Esophagus squamous epithelium (tissue), 4 donors: ENCODE data around the gene CDH12.

Source experiments
- POLR2A ChIP-seq, 4 donors: fragments of 450-650 bp; IDR thresholded peaks; one replicate each; pipeline ENCODE4 v1.6.1; 2017; ENCODE audit warnings: antibody characterized with exemption in 4 of 4, mild to moderate bottlenecking in 4 of 4, moderate library complexity in 3 of 4
- TF ChIP-seq, protein P1 (sequence below), 6 experiments: fragments of 450-650 bp in 4 of 6; fragments of 200-600 bp in 2 of 6; sonication (generic) in 2 of 6; IDR thresholded peaks; one replicate each; pipeline ENCODE4 v1.5.1; 2016 to 2019; ENCODE audit warnings: antibody characterized with exemption in 6 of 6, mild to moderate bottlenecking in 4 of 6, moderate library complexity in 4 of 6

DNA sequence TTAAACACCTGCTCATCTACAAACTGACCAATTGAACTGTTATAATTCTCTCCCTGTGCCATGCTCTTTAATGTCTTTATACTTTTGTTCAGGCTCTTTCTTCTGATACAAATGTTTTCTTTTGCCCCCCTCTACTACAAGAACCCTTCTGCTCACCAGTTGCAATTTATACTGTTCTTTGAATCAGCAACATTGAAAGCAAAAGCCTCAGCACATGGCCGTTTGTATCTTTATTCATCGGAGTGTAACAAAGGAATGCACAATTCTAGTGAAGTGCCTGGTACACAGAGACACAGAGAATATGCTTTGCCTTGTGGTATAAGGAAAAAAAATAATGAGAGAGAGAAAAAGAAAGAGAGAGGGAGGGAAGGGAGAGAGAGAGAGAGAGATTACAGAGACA is 547.1 kb downstream of the CDH12 start:
- TF ChIP-seq, protein P1, sequence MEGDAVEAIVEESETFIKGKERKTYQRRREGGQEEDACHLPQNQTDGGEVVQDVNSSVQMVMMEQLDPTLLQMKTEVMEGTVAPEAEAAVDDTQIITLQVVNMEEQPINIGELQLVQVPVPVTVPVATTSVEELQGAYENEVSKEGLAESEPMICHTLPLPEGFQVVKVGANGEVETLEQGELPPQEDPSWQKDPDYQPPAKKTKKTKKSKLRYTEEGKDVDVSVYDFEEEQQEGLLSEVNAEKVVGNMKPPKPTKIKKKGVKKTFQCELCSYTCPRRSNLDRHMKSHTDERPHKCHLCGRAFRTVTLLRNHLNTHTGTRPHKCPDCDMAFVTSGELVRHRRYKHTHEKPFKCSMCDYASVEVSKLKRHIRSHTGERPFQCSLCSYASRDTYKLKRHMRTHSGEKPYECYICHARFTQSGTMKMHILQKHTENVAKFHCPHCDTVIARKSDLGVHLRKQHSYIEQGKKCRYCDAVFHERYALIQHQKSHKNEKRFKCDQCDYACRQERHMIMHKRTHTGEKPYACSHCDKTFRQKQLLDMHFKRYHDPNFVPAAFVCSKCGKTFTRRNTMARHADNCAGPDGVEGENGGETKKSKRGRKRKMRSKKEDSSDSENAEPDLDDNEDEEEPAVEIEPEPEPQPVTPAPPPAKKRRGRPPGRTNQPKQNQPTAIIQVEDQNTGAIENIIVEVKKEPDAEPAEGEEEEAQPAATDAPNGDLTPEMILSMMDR (IDR thresholded peaks at IDR 0.05), result no peak
- no peak for TF ChIP-seq POLR2A (IDR thresholded peaks at IDR 0.05)
